GDM1 (cell line): ENCODE results near the gene TBC1D16.

Experiments used
- DNase-seq: peaks from one replicate; lab custom pipeline; 2025; lab: John Stamatoyannopoulos, UW

Gene TBC1D16

GRCh38 chr17:79938336-79939093 is 97.2 kb downstream of the TBC1D16 start:
- no peak for DNase-seq

- no peak for DNase-seq
These were observed 98.0 kb downstream of the TBC1D16 start for GRCh38 chr17:79937391-79938335.

- peak; percentile 59 for DNase-seq
These were observed 98.9 kb downstream of the TBC1D16 start for GRCh38 chr17:79936641-79937381.

- no peak for DNase-seq
These were observed 99.6 kb downstream of the TBC1D16 start for GRCh38 chr17:79936050-79936449.

- no peak for DNase-seq
These were observed 100.3 kb downstream of the TBC1D16 start for GRCh38 chr17:79935197-79935885.

GRCh38 chr17:79934653-79934970 is 101.1 kb downstream of the TBC1D16 start:
- no peak for DNase-seq

GRCh38 chr17:79933863-79934652 is 101.6 kb downstream of the TBC1D16 start:
- peak; percentile 77 for DNase-seq

GRCh38 chr17:79932451-79933306 is 103.0 kb downstream of the TBC1D16 start:
- DNase-seq: no peak

GRCh38 chr17:79931817-79932309 is 103.8 kb downstream of the TBC1D16 start:
- DNase-seq: no peak

- DNase-seq: no peak
These were observed 104.5 kb downstream of the TBC1D16 start for GRCh38 chr17:79930877-79931816.

- no peak for DNase-seq
These were observed 105.4 kb downstream of the TBC1D16 start for GRCh38 chr17:79930062-79930876.

- DNase-seq: no peak
These were observed 106.2 kb downstream of the TBC1D16 start for GRCh38 chr17:79929257-79930061.

GRCh38 chr17:79928502-79929256 is 107.0 kb downstream of the TBC1D16 start:
- DNase-seq: no peak

GRCh38 chr17:79927688-79928501 is 107.8 kb downstream of the TBC1D16 start:
- DNase-seq: no peak

GRCh38 chr17:79927136-79927661 is 108.5 kb downstream of the TBC1D16 start:
- no peak for DNase-seq
